NCI-H460 (cell line): ENCODE data around the gene RHOXF2B. TPM values are rescaled to one million over a fixed set of nuclear protein-coding genes. Genes with fewer than 3 reads are reported as not detected.
"Not testable (repeated sequence)": the region's sequence is repeated elsewhere in the genome, so short reads cannot be mapped to it uniquely, and the experiment has no call there.

ENCODE experiments used
- DNase-seq: peaks from one replicate; pipeline ENCODE4 v3.0.0-alpha.2; 2016; ENCODE audit warnings: low read depth; ENCODE audit errors: extremely low read depth
- polyA plus RNA-seq: library from polyadenylated mRNA; depleted of rRNA; stranded (reverse); fragments of >200 nt; gene quantifications from 2 replicates; pipeline ENCODE4 v1.2.3, GENCODE V29; 2014; cell fraction: nucleus; rRNA removed
- total RNA-seq: library from RNA; depleted of rRNA; stranded (reverse); fragments of >200 nt; shearing (Covaris generic); gene quantifications from 2 replicates; pipeline ENCODE4 v1.2.3, GENCODE V29; 2014; rRNA removed

The RHOXF2B gene
- 0.23 TPM in 1 of 2 replicates, not detected in the other for total RNA-seq
- not detected in 2 replicates for polyA plus RNA-seq

DNA sequence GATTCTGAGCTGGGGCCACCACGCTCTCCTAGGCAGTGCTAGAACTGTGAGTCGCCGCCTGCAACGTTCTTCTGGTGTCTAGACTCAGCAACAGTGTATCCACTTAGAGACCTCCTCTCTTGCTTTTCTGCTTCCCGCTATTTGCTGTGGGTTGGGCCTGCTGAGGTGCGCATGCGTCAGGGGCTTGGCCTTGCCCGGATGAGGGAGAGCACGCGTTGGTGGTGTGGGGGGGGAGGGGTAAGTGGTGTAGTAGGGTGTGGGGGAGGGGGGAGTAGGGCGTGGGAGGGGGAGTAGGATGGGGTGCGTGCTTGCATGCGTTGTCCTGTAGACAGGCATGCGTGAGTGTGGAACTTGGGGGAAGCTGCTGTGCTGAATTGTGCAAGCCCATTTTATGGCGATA lies at the start of gene RHOXF2B:
Gene RHOXF2B, minus strand, starts transcription at position 101 of the 400 bp plus-strand sequence. CDS start 138 bp downstream, outside the sequence.
- DNase-seq = not testable (repeated sequence)

DNA sequence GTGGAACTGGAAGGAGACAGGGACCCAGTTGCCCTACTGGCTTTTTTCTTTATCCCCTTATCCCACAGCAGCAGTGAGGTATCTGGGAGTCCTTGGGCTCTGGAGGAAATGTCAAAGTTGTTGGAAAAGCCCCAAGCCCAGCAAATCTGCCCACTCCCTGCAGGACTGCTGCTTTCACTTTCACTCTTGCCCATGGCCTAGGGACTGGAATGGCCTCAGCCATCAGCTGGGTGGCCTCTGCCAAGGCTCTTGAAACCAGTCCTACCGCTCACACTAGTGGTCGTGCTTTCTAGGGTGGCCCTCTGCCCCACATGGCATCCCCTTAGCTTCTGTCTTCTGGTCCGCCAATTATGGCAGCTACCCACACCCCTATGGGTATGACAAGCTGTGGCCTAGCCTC lies 48.0 kb upstream of the RHOXF2B start:
- DNase-seq = no peak

DNA sequence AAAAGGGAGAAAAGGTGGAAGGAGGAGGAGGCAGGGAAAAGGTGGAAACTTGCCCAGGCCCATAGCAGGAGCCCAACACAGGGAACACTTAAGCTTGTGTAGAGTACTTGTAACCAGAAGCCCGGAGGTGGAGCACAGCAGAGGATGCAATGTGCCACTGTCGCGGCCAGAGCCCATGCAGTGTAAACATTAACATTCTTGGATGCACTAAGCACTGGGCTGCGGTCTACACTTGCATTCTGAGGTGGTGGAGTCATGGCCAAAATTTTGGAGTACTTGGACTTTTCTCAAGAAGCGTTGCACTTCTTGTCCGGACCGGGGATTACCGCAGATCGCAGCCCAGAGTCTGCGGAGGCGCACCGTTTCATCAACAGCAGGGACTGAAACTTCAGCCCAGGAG lies 42.7 kb upstream of the RHOXF2B start:
- DNase-seq = no peak

DNA sequence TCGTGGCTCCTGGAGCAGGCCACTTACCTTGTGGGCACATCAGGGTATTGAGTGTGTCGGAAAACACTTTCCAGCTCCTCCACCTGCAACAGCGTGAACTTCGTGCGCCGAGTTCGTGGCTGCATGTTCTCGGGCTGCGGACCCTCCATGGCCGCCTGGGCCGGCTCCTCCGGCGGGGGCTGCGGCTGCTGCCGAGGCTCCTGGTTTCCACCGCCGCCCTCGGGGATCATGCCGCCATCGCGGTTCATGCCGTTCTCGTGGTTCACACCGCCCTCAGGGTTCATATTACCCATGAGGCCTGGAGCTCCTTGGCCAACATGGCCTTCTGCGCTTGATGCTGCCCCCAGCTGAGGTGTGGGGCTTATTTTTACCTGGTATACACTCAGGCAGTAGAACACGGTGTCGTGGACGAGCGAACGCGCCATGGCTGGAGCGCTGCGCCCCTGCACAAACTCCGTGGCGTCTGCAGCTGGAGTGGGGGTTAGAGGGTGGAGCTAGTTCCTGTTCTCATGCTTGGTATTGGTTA lies 38.0 kb upstream of the RHOXF2B start, which contains the start of gene RHOXF1:
Gene RHOXF1, minus strand, starts transcription at position 476 of the 526 bp plus-strand sequence. Its CDS starts 51 bp downstream, at position 425.
- DNase-seq = no peak

DNA sequence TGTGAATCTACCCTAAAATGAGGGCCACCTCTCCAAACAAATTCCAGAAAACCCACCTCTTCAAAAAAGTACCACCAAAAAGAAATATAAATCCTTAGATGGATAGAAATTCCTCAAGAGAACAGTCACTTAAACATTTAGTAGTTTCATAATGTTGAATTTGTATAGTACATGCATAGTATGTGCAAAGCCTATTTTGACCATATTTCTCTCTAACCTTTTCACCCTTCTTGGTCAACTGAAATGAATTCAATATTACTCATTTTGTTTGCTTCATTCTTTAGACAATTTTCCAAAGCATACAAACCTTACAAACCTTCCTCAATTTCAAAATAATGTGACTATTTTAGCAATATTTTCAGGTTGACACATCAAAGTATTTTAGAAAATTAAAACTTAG lies 34.1 kb upstream of the RHOXF2B start:
- DNase-seq = no peak

DNA sequence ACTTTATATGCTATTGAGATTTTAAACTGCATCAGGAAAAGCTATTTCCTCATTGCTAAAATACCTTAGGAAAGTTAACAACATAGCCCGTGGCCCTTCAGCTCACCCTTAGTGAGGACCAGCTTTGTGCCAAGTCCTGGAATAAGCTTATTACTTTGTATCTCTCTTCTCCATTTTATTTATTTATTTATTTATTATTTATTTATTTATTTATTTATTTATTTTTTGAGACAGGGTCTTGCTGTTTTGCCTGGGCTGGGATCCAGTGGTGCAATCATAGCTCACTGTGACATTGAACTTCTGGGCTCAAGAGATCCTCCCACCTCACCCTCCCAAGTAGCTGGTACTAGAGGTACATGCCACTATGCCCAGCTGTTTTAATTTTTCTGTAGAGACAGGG lies 31.9 kb upstream of the RHOXF2B start:
- DNase-seq = no peak

DNA sequence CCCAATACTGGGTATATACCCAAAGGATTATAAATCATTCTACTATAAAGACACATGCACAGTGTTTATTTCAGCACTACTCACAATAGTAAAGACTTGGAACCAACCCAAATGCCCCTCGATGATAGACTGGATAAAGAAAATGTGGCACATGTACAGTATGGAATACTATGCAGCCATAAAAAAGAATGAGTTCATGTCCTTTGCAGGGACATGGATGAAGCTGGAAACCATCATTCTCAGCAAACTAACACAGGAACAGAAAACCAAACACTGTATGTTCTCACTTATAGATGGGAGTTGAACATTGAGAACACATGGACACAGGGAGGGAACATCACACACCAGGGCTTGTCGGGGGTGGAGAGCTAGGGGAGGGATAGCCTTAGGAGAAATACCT lies 27.2 kb upstream of the RHOXF2B start:
- not testable (repeated sequence) for DNase-seq

DNA sequence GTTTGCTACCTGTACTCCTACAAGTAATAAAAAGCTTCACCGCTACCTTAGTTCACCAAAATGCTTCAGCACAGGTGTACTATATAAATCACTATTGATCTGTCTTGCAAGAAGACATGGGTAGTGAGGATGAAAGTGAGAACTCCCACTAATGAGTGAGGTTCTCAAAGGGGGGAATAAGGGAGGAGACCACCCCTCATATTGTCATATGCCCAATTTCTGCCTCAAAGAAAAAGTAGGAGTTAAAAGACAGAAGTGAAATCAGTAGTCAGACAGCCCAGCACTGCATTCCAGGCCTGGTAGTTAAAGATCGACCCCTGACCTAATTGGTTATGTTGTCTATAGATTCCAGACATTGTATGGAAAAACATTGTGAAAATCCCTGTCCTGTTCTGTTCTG lies 23.6 kb upstream of the RHOXF2B start:
- DNase-seq = not testable (repeated sequence)

DNA sequence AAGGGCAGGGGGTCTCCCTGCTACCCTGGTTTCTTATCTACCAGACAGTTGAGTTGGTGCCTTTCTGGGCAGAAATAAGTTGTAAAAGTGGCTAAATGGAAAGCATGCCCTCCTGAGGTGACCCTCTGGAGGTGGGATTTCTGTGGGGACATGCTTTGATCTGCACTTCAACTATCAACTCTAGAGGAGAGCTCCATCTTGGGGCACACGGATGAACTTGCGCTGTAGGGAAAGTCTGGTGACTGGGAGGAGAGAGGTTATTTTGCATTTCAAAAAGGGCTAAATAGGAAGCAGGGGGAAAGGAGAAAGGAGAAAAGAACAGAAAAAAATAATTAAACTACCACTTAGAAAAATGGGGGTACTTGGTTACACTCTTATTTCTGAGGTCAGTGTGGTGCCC lies 12.7 kb upstream of the RHOXF2B start:
- DNase-seq = no peak

DNA sequence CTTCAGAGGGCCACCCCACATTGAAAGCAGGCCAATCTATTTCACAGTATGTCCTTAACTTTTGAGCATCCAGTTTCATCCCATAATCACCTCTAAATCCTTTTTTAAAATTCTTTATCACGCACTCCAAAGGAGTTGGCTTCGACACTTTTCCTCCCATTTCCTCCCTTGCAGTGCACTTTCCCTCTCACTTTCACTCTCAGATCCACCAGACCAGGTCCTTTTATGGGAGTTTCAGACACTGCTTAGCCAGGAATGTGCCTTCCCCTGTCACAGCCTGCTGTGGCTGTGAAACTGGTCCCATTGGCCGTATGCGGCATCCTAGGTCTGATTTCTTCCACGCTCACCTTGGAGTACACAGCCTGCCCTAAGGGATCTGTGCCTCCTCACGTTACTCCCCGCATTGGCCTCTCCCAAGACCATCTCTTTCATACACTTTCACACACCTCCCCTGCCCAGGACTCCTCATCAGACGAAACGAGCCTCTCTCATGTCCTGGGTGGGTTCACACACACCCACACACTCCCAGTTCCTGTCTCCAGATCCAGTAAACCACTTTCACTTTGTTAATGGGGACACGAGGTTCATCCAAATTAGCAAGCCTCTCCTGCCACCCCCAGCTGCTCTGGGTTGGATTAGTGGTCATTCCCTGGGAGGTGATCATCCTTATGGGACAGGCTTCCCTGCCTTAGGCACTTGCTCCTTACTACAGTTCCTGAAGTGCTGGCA lies 10.0 kb upstream of the RHOXF2B start:
- DNase-seq = no peak

DNA sequence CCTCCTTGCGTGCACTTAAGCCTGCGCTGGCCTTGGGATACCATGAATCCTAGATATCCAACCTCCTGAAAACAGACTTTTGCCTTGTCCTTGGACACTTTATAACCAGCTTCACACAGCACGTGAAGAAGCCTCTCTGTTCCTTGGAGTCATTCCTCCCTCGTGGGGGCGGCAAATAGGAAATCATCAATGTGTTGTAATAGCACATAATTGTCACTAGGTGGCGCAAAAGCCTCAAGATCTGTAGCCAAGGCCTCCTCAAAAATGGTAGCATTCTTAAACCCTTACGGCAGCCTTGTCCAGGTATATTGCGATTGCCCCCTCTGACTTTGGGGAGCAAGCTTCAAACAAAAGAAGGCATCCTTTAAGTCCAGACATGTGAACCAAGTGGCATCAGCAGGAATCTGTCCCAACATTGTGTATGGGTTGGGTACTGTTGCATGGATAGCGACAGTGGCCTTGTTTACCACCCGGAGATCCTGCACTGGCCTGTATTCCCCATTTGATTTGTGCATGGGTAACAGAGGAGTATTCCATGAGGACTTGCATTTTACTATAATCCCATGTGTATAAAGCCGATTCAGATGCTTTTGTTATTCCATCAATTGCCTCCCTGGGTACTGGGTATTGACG lies 8.2 kb upstream of the RHOXF2B start:
- DNase-seq = not testable (repeated sequence)

DNA sequence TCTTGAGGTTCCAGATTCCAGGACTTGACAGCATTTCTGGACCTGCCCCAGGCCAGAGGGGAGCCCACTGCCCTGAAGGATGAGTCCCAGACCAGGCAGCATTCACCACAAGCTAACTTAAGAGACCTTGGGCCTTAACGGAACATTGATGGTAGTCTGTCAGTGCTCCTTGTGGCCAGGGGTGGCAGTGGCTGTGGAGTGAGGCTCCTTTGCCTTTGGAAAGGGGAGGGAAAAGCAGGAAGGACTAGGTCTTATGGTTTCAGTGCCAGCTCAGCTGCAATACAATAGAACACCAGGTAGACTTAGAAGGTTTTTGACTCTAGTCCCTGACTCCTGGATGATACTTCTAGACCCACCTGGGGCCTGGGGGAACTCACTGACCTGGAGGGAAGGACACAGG lies 11.3 kb downstream of the RHOXF2B start:
- not testable (repeated sequence) for DNase-seq

DNA sequence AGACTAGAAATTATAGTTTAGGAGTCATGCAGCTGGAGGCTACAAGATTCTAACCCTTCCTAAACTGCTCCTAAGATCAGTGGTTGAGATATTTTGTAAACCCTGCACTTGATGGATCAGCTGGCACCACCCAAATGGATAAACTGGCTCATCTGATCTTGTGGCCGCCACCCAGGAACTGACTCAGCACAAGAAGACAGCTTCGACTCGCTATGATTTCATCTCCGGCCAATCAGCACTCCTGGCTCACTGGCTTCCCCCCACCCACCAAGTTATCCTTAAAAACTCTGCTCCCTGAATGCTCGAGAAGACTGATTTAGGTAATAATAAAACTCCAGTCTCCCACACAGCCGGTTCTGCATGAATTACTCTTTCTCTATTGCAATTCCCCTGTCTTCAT lies 34.8 kb downstream of the RHOXF2B start:
- not testable (repeated sequence) for DNase-seq

DNA sequence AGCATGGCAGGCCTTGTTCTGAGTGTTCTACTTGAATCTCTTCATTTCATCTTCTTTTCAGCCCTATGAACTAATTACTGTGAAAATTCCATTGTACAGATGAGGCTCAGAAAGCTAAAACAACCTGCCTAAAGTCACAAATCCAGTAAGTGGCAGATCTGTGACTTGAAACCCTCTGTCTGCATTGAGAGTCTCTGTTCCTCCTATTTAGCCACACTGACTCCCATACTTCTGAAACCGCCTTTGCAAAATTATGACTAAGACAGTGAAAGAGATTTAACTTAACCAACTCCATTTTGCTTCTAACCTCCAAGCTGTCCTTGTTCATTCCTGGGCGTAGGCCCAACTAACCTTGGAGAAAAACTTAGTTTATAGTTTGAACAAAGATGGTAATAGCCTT lies 35.2 kb downstream of the RHOXF2B start:
- DNase-seq = not testable (repeated sequence)

DNA sequence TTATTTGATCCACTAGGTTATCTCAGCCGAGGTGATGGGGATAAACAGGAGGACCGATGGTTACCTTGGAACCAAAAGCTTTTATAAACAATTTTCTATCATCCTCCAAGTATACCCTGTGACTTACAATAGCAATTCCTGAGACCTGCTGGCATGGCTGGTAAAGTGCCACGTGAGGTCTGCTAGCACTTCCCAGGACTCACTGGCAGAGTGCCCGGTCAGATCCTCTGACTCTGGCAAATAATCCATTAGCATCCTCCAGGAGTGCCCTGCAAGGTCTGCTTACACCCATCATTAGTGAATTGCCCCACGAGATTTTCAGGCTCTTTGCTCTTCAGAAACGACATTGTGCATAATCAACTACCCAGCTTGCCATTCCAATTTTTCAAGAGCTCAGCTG lies 37.3 kb downstream of the RHOXF2B start:
- DNase-seq = not testable (repeated sequence)

DNA sequence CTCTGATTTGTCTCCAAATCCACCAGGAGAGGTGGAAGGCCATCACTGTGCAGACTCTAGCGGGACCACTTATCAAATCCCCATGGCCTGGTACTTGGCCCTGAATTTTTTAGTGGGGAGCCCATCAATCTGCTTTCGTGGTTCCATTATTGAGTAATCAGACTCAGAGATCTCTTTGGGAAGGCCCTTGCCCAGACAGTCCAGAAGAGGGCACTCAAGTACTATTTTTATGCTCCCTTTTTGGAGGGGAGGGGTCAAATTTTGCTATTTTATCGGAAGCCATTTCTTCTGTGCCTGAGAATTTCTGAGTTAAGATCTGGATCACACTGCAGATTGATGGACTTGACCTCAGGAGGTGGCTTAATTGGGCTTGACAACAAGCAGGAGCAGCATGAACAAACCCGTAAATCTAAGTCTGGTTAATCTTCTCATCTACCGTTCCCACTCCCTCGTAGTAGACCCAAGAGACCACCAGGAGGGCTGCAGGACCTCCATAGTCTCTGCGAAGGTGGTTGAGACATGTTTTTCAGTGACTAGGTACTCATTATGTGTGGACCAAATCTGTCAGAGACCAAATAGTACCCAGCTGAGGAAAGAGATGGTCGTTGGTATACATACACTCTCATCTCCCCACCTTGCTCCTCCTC lies 38.3 kb downstream of the RHOXF2B start:
- not testable (repeated sequence) for DNase-seq

DNA sequence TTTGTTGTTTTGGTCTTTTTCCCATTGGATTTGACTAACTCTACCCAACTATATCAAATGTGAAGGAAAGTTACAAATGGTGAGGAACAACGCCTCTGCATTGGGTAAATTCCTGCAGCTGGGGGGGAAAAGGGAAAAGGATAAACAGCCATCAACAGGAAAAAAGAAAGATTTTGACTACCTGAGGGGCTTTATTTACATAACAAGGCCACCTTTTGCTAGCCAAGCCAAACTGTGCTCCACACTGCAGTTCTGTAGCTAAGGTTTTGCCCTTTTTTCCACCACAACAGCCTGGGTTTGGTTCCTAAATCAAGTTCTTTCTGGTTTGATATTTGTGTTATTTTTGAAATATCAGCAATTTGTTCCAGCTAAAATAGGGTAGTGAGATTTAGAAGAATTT lies 40.8 kb downstream of the RHOXF2B start:
- DNase-seq = no peak

DNA sequence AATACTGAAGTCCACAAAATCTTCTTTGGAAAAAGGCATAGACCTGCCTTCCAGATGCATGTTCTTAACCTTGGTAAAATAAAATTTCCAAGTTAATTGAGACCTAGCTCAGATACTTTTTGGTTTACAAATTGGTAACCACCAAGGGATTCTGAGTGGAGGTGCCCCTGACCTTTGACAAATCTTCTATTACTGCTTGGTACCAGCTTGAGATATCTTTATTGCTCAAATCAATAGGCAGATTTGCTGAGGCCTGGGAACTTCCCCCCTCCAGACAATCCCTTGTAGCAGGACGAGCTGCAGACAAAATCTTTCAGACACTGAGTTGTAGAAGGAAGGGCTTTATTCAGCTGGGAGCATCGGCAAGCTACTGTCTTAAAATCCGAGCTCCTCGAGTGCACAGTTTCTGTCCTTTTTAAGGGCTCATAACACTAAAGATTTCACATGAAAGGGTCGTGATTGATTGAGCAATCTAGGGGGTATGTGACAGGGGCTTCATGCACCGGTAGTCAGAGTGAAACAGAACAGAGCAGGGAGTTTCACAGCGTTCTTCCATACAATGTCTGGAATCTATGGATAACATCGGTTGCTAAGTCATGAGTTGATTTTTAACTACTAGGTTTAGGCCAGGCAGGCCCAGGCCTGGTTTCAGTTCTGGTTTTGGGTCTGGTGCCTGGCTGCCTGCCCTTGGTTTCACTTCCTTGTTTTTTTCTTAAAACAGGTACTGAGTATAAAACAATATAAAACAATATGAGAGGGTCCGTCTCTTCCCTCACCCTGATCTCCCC lies 41.8 kb downstream of the RHOXF2B start:
- not testable (repeated sequence) for DNase-seq

DNA sequence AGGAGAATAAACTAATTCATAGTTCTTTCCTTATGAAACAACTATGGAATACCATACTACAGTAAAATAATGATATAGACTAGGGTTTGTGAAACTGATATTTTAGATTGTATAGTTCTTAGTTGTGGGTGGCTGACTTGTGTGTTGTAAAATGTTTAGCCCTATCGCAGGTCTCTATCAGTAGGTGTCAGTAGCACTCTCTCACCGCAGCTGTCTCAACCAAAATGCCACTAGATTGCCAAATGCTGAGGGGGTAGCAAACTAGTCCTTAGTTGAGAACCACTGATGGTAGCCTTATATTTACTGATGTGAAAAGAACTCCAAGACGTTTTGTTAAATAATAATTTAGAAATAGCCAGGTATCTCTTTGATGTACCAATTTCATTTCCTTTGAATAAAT lies 48.1 kb downstream of the RHOXF2B start:
- no peak for DNase-seq

DNA sequence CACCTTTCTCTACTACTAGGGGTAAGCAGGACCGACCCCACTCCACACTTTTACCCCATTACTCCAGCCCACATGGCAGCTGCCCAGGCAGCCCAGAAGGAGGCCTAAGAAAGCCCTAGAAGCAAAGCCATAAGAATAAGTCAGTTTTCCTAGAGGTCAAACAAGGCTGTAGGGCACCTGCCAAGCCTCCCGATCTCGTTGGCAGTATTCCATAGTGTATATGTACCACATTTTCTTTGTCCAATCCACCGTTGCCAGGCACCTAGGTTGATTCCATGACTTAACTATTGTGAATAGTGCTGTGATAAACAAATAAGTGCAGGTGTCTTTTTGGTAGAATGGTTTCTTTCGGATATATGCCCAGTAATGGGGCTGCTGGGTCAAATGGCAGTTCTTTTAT lies 54.2 kb downstream of the RHOXF2B start:
- no peak for DNase-seq
